HepG2 (cell line): ENCODE results near the gene ATP8A2. TPM values are rescaled to one million over a fixed set of nuclear protein-coding genes. Genes with fewer than 3 reads are reported as not detected.

ENCODE experiments used
- ATAC-seq: fragments of 200-7000 bp; cut with Tn5 transposase; 3 replicates; pipeline ENCODE4 v1.9.1; 2020; ENCODE audit warnings: mild to moderate bottlenecking, moderate library complexity
- BruUV-seq: library from RNA; stranded (reverse); fragments of 400-500 nt; replicated peaks from 2 replicates; lab custom pipeline; 2021; lab: Mats Ljungman, UMichigan
- CTCF ChIA-PET: fragments of 300-600 bp; formaldehyde crosslinking; extraction: SDS; loops from one replicate; lab custom pipeline; 2021; ENCODE audit warnings: low total read pairs, inconsistent platforms, low intra/inter-chr PET ratio; lab: Yijun Ruan, JAX
- POLR2A ChIA-PET: fragments of 350-600 bp; sonication (Branson Sonifier 250); formaldehyde crosslinking; loops from one replicate; lab custom pipeline; 2020; ENCODE audit warnings: antibody characterized with exemption, inconsistent platforms; lab: Yijun Ruan, JAX
- DNase-seq: peaks from one replicate; pipeline ENCODE4 v3.0.0-alpha.2; 2015; ENCODE audit warnings: low spot score
- FAIRE-seq: peaks from 3 replicates; lab custom pipeline; 2011; peaks lifted over from hg19 to GRCh38; lab: Jason Lieb, UNC
- H2AFZ ChIP-seq: one replicate; pipeline ENCODE4 v1.6.1; 2011; ENCODE audit warnings: low read length, inconsistent platforms
- H3K27ac ChIP-seq: fragments of 300-600 bp; 3 replicates; pipeline ENCODE4 v1.8.0; 2011; ENCODE audit warnings: mixed run types, mild to moderate bottlenecking, mixed read lengths, low read length, inconsistent platforms; ENCODE audit not compliant: insufficient read depth; ENCODE audit errors: extremely low read length
- H3K27me3 ChIP-seq, 2 experiments: fragments of 200-600 bp in 1 of 2; 2 replicates in 1 of 2; 3 replicates in 1 of 2; pipeline versions ENCODE4 v1.6.0 to v1.8.0; 2011; ENCODE audit warnings: low read length in 2 of 2, mild to moderate bottlenecking in 2 of 2, moderate library complexity in 2 of 2, inconsistent platforms in 1 of 2; ENCODE audit not compliant: insufficient read depth in 2 of 2, control insufficient read depth in 1 of 2
- H3K36me3 ChIP-seq, 2 experiments: fragments of 200-600 bp in 1 of 2; replicated peaks in 1 of 2; 2 replicates in 1 of 2; 3 replicates in 1 of 2; pipeline versions ENCODE4 v1.5.1 to v1.8.0; 2011; ENCODE audit warnings: low read length in 2 of 2, inconsistent platforms in 1 of 2; ENCODE audit not compliant: insufficient read depth in 2 of 2, control insufficient read depth in 1 of 2
- H3K4me1 ChIP-seq: 2 replicates; pipeline ENCODE4 v1.5.1; 2012; ENCODE audit warnings: low read length, inconsistent platforms; ENCODE audit not compliant: insufficient read depth
- H3K4me2 ChIP-seq: 2 replicates; pipeline ENCODE4 v1.6.0; 2011; ENCODE audit warnings: low read depth, low read length, inconsistent platforms
- H3K4me3 ChIP-seq, 3 experiments: fragments of 200-600 bp in 1 of 3; sonication (generic), shearing (Covaris generic) in 1 of 3; replicated peaks in 1 of 3; 2 replicates each; pipeline ENCODE4 v1.5.1; 2011 to 2016; ENCODE audit warnings: low read length in 3 of 3, inconsistent platforms in 2 of 3, low read depth in 2 of 3, mild to moderate bottlenecking in 2 of 3, control low read depth in 1 of 3, mixed read lengths in 1 of 3; ENCODE audit not compliant: insufficient read depth in 1 of 3
- H3K79me2 ChIP-seq: one replicate; pipeline ENCODE4 v1.6.1; 2011; ENCODE audit warnings: low read length, inconsistent platforms; ENCODE audit not compliant: insufficient read depth
- H3K9ac ChIP-seq: 2 replicates; pipeline ENCODE4 v1.6.0; 2011; ENCODE audit warnings: mild to moderate bottlenecking, low read depth, low read length, inconsistent platforms; ENCODE audit not compliant: insufficient read depth
- H3K9me3 ChIP-seq: 2 replicates; pipeline ENCODE4 v1.5.1; 2012; ENCODE audit warnings: mild to moderate bottlenecking, low read length
- H4K20me1 ChIP-seq: 2 replicates; pipeline ENCODE4 v1.6.0; 2011; ENCODE audit warnings: inconsistent platforms, mild to moderate bottlenecking, low read length, moderate library complexity; ENCODE audit not compliant: insufficient read depth
- IRX3 ChIP-seq: sonication (generic); formaldehyde crosslinking; IDR thresholded peaks from 2 replicates; pipeline ENCODE4 v1.8.1; 2023; ENCODE audit warnings: mild to moderate bottlenecking, low read depth, missing genetic modification reagents, borderline replicate concordance
- ISX ChIP-seq: sonication (generic); formaldehyde crosslinking; conservative IDR thresholded peaks from 2 replicates; pipeline ENCODE4 v1.5.0; 2020; ENCODE audit warnings: missing genetic modification reagents
- MAF1 ChIP-seq: sonication (generic); formaldehyde crosslinking; IDR thresholded peaks from 2 replicates; pipeline ENCODE4 v1.5.0; 2020; ENCODE audit warnings: missing genetic modification reagents, borderline replicate concordance
- MBD4 ChIP-seq: IDR thresholded peaks from 2 replicates; pipeline ENCODE4 v1.6.1; 2012; ENCODE audit warnings: low read length, inconsistent platforms, borderline replicate concordance
- MLLT10 ChIP-seq: sonication (generic); formaldehyde crosslinking; IDR thresholded peaks from 2 replicates; pipeline ENCODE4 v1.4.0; 2020; ENCODE audit warnings: missing genetic modification reagents
- ZNF816 ChIP-seq: sonication (generic); formaldehyde crosslinking; IDR thresholded peaks from 2 replicates; pipeline ENCODE4 v1.8.0; 2022; ENCODE audit warnings: missing genetic modification reagents, mild to moderate bottlenecking, borderline replicate concordance
- WGBS: methylation state at CpG from one replicate; pipeline ENCODE4 v1.1.6; 2017; ENCODE audit warnings: low lambda C conversion rate; 5-methylcytosine and 5-hydroxymethylcytosine counted together
- in situ Hi-C: cut with HindIII; loops from 2 replicates; pipeline ENCODE4 v1.10.0; 2017; ENCODE audit warnings: low pct_unique_long_range_greater_than_20kb; ENCODE audit not compliant: extremely low pct_ligation_motif_present
- intact Hi-C: fragments of 100-400 bp; cut with micrococcal nuclease; formaldehyde crosslinking; loops from one replicate; pipeline ENCODE4 v1.10.0; 2022; ENCODE audit not compliant: unreplicated experiment
- polyA plus RNA-seq, 8 experiments: library from polyadenylated mRNA; depleted of rRNA in 3 of 8; stranded (reverse) in 7 of 8; unstranded in 1 of 8; fragments of >200 nt; fragmentation: Illumina TruSeq in 4 of 8; extraction: Trizol in 4 of 8; gene quantifications; 2 replicates each; pipeline versions ENCODE4 v1.2.1 to v1.2.3, GENCODE V29; 2011 to 2016; ENCODE audit warnings: low read depth in 4 of 8, missing spikeins in 1 of 8, mixed read lengths in 1 of 8; ENCODE audit not compliant: insufficient read depth in 1 of 8
- total RNA-seq, 5 experiments: library from RNA; depleted of rRNA; stranded (reverse); fragments of >200 nt; fragmentation: Illumina TruSeq; extraction: Trizol; gene quantifications; 2 replicates each; pipeline ENCODE4 v1.2.3, GENCODE V29; 2016; ENCODE audit warnings: low read depth in 1 of 5
- TF ChIP-seq, protein P1 (sequence below): fragments of 450-650 bp; IDR thresholded peaks from 2 replicates; pipeline ENCODE4 v1.6.1; 2017
- TF ChIP-seq, protein P2 (sequence below): sonication (generic); formaldehyde crosslinking; IDR thresholded peaks from 2 replicates; pipeline ENCODE4 v1.8.1; 2022; ENCODE audit warnings: low read depth, mild to moderate bottlenecking, missing genetic modification reagents
- TF ChIP-seq, protein P3 (sequence below): sonication (generic); formaldehyde crosslinking; IDR thresholded peaks from 2 replicates; pipeline ENCODE4 v1.8.1; 2023; ENCODE audit warnings: mild to moderate bottlenecking, missing genetic modification reagents
- TF ChIP-seq, protein P4 (sequence below): sonication (generic); formaldehyde crosslinking; IDR thresholded peaks from 2 replicates; pipeline ENCODE4 v1.4.0; 2020; ENCODE audit warnings: mild to moderate bottlenecking, missing genetic modification reagents, borderline replicate concordance

ATP8A2 gene
- total and polyA plus RNA-seq, 2 of the 13 experiments (the other 11 are each of a cell fraction or from before 2014, with no cell fraction given), result 0.09 TPM; not detected in 1

DNA sequence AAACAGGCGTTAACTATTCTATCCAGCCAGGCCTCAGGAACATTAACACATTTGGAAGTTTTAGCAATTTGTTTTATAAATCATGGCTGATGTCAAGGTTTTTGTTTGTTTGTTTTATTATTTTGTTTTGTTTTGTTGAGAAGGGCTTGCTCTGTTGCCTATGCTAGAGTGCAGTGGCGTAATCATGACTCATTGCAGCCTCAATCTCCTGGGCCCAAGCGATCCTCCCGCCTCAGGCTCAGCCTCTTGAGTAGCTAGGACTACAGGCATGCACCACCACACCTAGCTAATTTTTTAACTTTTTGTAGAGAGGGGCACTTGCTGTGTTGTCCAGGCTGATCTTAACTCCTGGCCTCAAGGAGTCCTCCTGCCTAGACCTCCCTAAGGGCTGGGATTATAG is 42.1 kb upstream of the ATP8A2 start (continued):
- TF ChIP-seq MBD4, result no peak
- TF ChIP-seq, protein P1, sequence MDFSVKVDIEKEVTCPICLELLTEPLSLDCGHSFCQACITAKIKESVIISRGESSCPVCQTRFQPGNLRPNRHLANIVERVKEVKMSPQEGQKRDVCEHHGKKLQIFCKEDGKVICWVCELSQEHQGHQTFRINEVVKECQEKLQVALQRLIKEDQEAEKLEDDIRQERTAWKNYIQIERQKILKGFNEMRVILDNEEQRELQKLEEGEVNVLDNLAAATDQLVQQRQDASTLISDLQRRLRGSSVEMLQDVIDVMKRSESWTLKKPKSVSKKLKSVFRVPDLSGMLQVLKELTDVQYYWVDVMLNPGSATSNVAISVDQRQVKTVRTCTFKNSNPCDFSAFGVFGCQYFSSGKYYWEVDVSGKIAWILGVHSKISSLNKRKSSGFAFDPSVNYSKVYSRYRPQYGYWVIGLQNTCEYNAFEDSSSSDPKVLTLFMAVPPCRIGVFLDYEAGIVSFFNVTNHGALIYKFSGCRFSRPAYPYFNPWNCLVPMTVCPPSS, result no peak
- TF ChIP-seq MAF1 (CRISPR knock-in tag), result no peak
- TF ChIP-seq, protein P2, sequence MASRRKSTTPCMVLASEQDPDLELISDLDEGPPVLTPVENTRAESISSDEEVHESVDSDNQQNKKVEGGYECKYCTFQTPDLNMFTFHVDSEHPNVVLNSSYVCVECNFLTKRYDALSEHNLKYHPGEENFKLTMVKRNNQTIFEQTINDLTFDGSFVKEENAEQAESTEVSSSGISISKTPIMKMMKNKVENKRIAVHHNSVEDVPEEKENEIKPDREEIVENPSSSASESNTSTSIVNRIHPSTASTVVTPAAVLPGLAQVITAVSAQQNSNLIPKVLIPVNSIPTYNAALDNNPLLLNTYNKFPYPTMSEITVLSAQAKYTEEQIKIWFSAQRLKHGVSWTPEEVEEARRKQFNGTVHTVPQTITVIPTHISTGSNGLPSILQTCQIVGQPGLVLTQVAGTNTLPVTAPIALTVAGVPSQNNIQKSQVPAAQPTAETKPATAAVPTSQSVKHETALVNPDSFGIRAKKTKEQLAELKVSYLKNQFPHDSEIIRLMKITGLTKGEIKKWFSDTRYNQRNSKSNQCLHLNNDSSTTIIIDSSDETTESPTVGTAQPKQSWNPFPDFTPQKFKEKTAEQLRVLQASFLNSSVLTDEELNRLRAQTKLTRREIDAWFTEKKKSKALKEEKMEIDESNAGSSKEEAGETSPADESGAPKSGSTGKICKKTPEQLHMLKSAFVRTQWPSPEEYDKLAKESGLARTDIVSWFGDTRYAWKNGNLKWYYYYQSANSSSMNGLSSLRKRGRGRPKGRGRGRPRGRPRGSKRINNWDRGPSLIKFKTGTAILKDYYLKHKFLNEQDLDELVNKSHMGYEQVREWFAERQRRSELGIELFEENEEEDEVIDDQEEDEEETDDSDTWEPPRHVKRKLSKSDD (CRISPR knock-in tag), result no peak
- no peak for TF ChIP-seq MLLT10 (CRISPR knock-in tag)

DNA sequence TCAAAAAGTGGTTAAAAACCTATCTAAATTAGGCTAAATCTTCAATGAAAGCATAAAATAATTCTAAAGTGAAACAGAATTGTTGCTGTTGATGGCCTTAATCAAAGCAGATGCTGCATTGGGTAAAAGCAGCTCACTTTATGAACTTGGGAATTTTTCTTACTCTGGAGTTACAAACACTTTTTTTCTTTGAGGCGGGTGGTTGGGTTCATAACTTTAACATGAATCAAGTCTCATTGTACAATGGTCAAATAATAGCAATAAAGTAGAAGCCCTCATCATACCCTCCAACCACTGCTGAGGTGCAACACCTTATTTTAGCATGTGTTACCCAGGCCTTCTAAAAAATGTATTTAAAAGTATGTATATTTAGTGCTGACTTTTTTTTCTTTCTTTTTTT is 41.2 kb upstream of the ATP8A2 start:
- intact Hi-C loops, result no loop called here
- no TSS peak for BruUV-seq
- Histone ChIP-seq H3K79me2 (no peaks in the 10 kb centered on the region), H3K27me3 (no peaks in the 10 kb centered on the region), H3K27ac (no peak overlapping the region), H3K4me2 (no peak overlapping the region), H4K20me1 (no peaks in the 10 kb centered on the region), H3K9me3 (no peaks in the 10 kb centered on the region), H2AFZ (no peak overlapping the region), H3K36me3 (peaks cover 8 to 72% of the 10 kb centered on the region in 2 experiments), H3K4me3 (no peak overlapping the region), H3K4me1 (no peaks in the 10 kb centered on the region), H3K9ac (no peak overlapping the region)
- CTCF ChIA-PET, result no interaction called here
- 100% methylated on average over 1 of the region's 1 CpG for WGBS
- POLR2A ChIA-PET, result no interaction called here
- no peak for DNase-seq
- TF ChIP-seq IRX3 (no peak), ISX (no peak), ZNF816 (CRISPR knock-in tag) (no peak)
- TF ChIP-seq, protein P3, sequence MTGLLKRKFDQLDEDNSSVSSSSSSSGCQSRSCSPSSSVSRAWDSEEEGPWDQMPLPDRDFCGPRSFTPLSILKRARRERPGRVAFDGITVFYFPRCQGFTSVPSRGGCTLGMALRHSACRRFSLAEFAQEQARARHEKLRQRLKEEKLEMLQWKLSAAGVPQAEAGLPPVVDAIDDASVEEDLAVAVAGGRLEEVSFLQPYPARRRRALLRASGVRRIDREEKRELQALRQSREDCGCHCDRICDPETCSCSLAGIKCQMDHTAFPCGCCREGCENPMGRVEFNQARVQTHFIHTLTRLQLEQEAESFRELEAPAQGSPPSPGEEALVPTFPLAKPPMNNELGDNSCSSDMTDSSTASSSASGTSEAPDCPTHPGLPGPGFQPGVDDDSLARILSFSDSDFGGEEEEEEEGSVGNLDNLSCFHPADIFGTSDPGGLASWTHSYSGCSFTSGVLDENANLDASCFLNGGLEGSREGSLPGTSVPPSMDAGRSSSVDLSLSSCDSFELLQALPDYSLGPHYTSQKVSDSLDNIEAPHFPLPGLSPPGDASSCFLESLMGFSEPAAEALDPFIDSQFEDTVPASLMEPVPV (CRISPR knock-in tag), result no peak
- TF ChIP-seq, protein P4, sequence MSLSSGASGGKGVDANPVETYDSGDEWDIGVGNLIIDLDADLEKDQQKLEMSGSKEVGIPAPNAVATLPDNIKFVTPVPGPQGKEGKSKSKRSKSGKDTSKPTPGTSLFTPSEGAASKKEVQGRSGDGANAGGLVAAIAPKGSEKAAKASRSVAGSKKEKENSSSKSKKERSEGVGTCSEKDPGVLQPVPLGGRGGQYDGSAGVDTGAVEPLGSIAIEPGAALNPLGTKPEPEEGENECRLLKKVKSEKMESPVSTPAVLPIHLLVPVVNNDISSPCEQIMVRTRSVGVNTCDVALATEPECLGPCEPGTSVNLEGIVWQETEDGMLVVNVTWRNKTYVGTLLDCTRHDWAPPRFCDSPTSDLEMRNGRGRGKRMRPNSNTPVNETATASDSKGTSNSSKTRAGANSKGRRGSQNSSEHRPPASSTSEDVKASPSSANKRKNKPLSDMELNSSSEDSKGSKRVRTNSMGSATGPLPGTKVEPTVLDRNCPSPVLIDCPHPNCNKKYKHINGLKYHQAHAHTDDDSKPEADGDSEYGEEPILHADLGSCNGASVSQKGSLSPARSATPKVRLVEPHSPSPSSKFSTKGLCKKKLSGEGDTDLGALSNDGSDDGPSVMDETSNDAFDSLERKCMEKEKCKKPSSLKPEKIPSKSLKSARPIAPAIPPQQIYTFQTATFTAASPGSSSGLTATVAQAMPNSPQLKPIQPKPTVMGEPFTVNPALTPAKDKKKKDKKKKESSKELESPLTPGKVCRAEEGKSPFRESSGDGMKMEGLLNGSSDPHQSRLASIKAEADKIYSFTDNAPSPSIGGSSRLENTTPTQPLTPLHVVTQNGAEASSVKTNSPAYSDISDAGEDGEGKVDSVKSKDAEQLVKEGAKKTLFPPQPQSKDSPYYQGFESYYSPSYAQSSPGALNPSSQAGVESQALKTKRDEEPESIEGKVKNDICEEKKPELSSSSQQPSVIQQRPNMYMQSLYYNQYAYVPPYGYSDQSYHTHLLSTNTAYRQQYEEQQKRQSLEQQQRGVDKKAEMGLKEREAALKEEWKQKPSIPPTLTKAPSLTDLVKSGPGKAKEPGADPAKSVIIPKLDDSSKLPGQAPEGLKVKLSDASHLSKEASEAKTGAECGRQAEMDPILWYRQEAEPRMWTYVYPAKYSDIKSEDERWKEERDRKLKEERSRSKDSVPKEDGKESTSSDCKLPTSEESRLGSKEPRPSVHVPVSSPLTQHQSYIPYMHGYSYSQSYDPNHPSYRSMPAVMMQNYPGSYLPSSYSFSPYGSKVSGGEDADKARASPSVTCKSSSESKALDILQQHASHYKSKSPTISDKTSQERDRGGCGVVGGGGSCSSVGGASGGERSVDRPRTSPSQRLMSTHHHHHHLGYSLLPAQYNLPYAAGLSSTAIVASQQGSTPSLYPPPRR (CRISPR knock-in tag), result no peak
- no peak for FAIRE-seq
- in situ Hi-C loops, result no loop called here
- ATAC-seq, result no peak
